GM12801 (cell line): ENCODE results near the gene INTS3.

ENCODE experiments used
- TF ChIP-seq, protein P1 (sequence below): IDR thresholded peaks from one replicate; pipeline ENCODE4 v1.5.1; 2011; ENCODE audit warnings: control low read depth; ENCODE audit not compliant: insufficient read length; ENCODE audit errors: extremely low read depth

Gene INTS3

DNA sequence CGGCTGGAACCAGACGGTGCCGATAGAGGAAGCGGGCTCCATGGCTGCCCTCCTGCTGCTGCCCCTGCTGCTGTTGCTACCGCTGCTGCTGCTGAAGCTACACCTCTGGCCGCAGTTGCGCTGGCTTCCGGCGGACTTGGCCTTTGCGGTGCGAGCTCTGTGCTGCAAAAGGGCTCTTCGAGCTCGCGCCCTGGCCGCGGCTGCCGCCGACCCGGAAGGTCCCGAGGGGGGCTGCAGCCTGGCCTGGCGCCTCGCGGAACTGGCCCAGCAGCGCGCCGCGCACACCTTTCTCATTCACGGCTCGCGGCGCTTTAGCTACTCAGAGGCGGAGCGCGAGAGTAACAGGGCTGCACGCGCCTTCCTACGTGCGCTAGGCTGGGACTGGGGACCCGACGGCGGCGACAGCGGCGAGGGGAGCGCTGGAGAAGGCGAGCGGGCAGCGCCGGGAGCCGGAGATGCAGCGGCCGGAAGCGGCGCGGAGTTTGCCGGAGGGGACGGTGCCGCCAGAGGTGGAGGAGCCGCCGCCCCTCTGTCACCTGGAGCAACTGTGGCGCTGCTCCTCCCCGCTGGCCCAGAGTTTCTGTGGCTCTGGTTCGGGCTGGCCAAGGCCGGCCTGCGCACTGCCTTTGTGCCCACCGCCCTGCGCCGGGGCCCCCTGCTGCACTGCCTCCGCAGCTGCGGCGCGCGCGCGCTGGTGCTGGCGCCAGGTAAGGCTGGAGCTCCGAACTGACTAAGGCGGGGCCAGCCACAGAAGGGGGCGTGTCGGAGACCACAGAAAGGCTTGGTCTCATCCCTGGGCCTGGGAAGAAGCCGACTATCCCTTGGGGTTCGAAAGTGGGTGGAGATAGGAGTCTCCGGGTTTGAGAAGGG is 47.8 kb downstream of the INTS3 start:
- TF ChIP-seq, protein P1, sequence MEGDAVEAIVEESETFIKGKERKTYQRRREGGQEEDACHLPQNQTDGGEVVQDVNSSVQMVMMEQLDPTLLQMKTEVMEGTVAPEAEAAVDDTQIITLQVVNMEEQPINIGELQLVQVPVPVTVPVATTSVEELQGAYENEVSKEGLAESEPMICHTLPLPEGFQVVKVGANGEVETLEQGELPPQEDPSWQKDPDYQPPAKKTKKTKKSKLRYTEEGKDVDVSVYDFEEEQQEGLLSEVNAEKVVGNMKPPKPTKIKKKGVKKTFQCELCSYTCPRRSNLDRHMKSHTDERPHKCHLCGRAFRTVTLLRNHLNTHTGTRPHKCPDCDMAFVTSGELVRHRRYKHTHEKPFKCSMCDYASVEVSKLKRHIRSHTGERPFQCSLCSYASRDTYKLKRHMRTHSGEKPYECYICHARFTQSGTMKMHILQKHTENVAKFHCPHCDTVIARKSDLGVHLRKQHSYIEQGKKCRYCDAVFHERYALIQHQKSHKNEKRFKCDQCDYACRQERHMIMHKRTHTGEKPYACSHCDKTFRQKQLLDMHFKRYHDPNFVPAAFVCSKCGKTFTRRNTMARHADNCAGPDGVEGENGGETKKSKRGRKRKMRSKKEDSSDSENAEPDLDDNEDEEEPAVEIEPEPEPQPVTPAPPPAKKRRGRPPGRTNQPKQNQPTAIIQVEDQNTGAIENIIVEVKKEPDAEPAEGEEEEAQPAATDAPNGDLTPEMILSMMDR = no peak

DNA sequence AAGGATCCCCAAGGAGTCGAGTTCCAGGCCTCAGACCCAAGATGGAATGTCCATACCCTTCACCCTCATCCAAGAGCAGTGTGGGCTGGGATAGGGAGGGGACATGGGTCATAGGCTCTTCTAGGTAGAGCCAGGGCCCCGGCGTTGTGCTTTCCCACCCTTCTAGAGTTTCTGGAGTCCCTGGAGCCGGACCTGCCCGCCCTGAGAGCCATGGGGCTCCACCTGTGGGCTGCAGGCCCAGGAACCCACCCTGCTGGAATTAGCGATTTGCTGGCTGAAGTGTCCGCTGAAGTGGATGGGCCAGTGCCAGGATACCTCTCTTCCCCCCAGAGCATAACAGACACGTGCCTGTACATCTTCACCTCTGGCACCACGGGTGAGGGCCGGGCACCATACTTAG is 48.5 kb downstream of the INTS3 start:
- TF ChIP-seq, protein P1 = no peak

DNA sequence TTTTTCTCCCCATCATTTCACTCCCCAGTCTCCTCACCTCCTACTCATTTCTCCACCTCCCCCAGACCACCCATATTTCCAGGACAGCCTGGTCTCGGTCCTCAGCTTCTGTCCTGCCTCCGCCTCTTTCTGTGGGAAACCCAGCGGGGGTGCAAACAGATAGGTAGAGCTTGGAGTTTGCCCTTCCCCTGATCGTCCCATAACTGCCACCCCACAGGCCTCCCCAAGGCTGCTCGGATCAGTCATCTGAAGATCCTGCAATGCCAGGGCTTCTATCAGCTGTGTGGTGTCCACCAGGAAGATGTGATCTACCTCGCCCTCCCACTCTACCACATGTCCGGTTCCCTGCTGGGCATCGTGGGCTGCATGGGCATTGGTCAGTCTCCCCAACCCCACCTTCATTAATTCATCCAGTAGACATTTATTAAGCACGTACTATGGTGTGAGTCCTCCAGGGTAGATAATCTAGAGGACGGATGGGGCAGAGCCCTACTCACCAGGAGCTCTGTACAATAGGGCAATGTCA is 49.1 kb downstream of the INTS3 start:
- TF ChIP-seq, protein P1 = no peak

DNA sequence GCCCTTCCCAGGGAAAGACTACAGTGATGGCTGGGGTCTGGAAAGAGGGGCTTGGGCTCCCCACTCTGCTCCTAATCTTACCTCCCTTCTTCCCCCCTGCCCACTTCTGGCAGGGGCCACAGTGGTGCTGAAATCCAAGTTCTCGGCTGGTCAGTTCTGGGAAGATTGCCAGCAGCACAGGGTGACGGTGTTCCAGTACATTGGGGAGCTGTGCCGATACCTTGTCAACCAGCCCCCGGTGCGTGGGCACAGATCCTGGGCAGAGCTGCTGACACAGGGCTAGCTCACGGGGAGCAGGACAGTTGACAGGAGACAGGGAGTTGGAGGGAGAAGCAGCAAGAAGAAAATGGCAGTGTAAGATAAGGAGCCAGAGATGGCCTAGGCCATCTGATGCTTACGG is 49.8 kb downstream of the INTS3 start:
- TF ChIP-seq, protein P1 = no peak

DNA sequence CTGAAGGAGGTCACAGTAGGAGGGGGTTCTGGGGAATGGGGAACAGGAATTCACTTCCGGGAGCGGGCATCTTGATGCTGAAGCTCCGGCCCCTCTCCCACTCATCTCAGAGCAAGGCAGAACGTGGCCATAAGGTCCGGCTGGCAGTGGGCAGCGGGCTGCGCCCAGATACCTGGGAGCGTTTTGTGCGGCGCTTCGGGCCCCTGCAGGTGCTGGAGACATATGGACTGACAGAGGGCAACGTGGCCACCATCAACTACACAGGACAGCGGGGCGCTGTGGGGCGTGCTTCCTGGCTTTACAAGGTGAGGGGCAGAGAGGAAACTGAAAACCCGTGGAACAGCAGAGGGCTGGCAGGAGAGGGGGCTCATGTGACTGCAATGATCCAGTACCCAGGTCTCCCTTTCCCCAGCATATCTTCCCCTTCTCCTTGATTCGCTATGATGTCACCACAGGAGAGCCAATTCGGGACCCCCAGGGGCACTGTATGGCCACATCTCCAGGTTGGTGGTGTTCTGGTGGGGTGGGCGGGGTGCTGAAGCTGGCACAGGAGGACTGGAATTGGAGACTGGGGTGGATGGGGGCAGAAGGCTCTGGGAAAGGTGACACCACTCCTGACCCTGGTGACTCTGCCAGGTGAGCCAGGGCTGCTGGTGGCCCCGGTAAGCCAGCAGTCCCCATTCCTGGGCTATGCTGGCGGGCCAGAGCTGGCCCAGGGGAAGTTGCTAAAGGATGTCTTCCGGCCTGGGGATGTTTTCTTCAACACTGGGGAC is 50.4 kb downstream of the INTS3 start:
- TF ChIP-seq, protein P1 = no peak

DNA sequence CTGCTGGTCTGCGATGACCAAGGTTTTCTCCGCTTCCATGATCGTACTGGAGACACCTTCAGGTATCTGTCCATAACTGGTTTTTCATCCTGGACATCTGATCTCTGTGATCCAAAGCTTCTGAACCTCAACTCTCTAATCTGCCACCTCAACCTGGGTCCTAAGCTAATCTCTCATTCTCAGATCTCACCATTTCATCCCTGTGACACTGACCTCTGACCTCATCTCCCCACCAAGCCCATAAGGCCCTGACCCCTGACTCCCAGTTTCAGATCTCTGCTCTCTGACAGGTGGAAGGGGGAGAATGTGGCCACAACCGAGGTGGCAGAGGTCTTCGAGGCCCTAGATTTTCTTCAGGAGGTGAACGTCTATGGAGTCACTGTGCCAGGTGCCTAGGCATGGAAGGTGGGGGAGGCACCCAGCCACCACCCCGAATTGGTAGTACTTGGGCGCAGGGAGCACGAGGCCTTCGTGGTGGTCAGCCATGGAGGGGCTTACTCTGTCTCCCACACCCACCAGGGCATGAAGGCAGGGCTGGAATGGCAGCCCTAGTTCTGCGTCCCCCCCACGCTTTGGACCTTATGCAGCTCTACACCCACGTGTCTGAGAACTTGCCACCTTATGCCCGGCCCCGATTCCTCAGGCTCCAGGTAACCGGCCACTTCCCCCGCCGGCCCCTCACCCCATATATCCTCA is 51.1 kb downstream of the INTS3 start:
- TF ChIP-seq, protein P1 = no peak
